Measurements from ENCODE around the gene MBD3L5. TPM values are rescaled to one million over a fixed set of nuclear protein-coding genes. Genes with fewer than 3 reads are reported as not detected.

Gene MBD3L5
- total and polyA plus RNA-seq, 3 experiments from 2014 or later = not detected

DNA sequence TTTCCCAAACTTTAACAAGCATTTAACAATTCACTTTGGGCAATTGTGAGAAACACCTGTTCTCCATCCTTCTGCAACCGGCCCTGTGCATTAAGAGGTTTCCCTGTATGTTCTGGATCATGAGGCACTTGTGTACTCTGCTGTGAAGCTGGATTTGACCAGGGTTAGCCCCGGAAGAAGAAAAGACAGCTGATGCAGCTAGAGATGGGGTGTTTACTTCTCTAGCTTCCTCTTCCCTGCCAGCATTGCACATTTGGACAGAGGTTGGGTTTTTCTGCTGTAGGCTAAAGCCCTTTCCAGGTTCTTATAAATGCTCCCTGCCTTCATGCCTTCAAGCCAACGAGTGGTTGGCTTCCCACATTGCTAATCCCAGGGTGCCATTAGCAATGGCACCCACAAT lies 30.0 kb upstream of the MBD3L5 start:
- POLR2A ChIA-PET = no interaction called here
- CTCF ChIA-PET = interaction anchor here (0.7 kb wide), 1 partner anchor 136 kb away, joined by 3 read pairs; no protein-coding TSS in a partner anchor

DNA sequence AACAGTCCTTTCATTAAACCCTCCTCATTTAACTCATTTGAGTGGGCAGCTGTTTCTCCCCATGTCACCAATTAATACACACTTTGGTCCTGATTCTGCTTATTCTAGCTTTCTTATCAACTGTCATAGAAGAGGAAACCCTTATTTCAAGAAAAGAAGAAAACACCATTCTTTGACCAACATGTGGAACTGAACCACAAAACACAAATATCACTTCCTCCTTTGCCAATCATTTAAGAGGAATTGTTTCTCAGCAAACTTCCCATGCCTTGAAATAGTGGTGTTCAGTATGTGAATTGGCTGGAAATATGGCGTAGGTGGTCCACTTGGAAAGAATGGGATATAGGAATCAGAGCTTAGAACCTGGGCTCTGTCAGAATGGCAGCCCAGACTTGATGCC lies 29.6 kb upstream of the MBD3L5 start:
- Histone ChIP-seq H3K36me3 (ENCODE audit: insufficient read depth, low read length) (no peaks in the 10 kb centered on the region), H3K9me3 (ENCODE audit: low read length) (no peaks in the 10 kb centered on the region), H3K27me3 (ENCODE audit: insufficient read depth, low read length, poor library complexity, severe bottlenecking) (no peaks in the 10 kb centered on the region), H3K27ac (ENCODE audit: low read depth, low read length) (no peak overlapping the region), H3K4me3 (ENCODE audit: low read length) (no peak overlapping the region), H3K4me1 (ENCODE audit: insufficient read depth, low read length) (no peaks in the 10 kb centered on the region)
- no peak for DNase-seq
- Mint-ChIP-seq H3K4me1 (peaks cover 0 to 10% (median 6%) of the 10 kb centered on the region in 3 donors), H3K27ac (no peak overlapping the region), H3K36me3 (no peaks in the 10 kb centered on the region), H3K27me3 (peaks cover 0 to 16% of the 10 kb centered on the region in 2 donors), H3K4me3 (no peak overlapping the region), H3K9me3 (peaks cover 0 to under 1% (median 0%) of the 10 kb centered on the region in 5 donors)
- ChIA-PET CTCF (no interaction called here), POLR2A (no interaction called here)

More for the DNA sequence above, 30.0 kb upstream of the MBD3L5 start:
- no peak overlapping the region for H3K4me3 ChIP-seq (ENCODE audit: low read length)
- Mint-ChIP-seq H3K9me3 (peaks cover 0 to 2% (median 0%) of the 10 kb centered on the region in 5 donors), H3K27ac (no peak overlapping the region), H3K4me3 (no peak overlapping the region), H3K27me3 (peaks cover 0 to 16% of the 10 kb centered on the region in 2 donors), H3K36me3 (no peaks in the 10 kb centered on the region), H3K4me1 (peaks cover 0 to 10% (median 6%) of the 10 kb centered on the region in 3 donors)
- H3K9me3 ChIP-seq (ENCODE audit: low read length) = no peaks in the 10 kb centered on the region
- no peak overlapping the region for H3K27ac ChIP-seq (ENCODE audit: low read depth, low read length)
- H3K4me1 ChIP-seq (ENCODE audit: insufficient read depth, low read length) = no peaks in the 10 kb centered on the region
- H3K36me3 ChIP-seq (ENCODE audit: insufficient read depth, low read length) = no peaks in the 10 kb centered on the region
- DNase-seq = no peak
- no peaks in the 10 kb centered on the region for H3K27me3 ChIP-seq (ENCODE audit: insufficient read depth, low read length, poor library complexity, severe bottlenecking)

DNA sequence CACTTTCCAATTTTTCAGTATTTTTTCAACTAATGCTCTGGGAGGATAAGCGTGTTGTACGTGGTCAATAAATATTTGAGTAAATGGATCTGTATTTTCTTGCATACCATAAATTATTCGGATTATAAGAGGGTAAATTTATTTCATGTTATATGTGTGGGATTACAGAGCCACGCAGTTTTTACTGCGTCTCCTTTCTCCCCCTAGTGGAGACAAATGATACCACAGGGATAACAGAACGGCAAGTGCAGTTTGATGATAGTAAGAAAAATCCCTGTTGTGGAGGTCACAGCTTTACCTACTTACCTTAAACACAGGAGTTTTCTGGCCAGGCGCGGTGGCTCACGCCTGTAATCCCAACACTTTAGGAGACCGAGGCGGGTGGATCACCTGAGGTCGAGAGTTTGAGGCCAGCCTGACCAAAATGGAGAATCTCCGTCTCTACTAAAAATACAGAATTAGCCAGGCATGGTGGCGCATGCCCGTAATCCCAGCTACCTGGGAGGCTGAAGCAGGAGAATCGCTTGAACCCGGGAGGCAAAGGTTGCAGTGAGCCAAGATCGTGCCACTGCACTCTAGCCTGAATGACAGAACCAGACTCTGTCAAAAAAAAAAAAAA lies 26.0 kb upstream of the MBD3L5 start:
- Histone ChIP-seq H3K9me3 (ENCODE audit: low read length) (no peaks in the 10 kb centered on the region), H3K4me1 (ENCODE audit: insufficient read depth, low read length) (peaks cover 16% of the 10 kb centered on the region), H3K27ac (ENCODE audit: low read depth, low read length) (no peak overlapping the region), H3K27me3 (ENCODE audit: insufficient read depth, low read length, poor library complexity, severe bottlenecking) (no peaks in the 10 kb centered on the region), H3K36me3 (ENCODE audit: insufficient read depth, low read length) (no peaks in the 10 kb centered on the region), H3K4me3 (ENCODE audit: low read length) (no peak overlapping the region)
- DNase-seq = peak in 1 of 5 donors; percentile 29
- Mint-ChIP-seq H3K36me3 (no peaks in the 10 kb centered on the region), H3K4me1 (peaks cover 13 to 34% (median 30%) of the 10 kb centered on the region in 3 donors), H3K27ac (no peak overlapping the region), H3K9me3 (no peaks in the 10 kb centered on the region), H3K27me3 (peaks cover 0 to 16% of the 10 kb centered on the region in 2 donors), H3K4me3 (peak overlapping the region in 1 of 7 donors; percentile 37)
- ChIA-PET CTCF (interaction anchor here (0.9 to 2.3 kb wide), 4 partner anchors 41 to 268 kb away, joined by 3 to 5 read pairs (median 3); no protein-coding TSS in a partner anchor), POLR2A (no interaction called here)

DNA sequence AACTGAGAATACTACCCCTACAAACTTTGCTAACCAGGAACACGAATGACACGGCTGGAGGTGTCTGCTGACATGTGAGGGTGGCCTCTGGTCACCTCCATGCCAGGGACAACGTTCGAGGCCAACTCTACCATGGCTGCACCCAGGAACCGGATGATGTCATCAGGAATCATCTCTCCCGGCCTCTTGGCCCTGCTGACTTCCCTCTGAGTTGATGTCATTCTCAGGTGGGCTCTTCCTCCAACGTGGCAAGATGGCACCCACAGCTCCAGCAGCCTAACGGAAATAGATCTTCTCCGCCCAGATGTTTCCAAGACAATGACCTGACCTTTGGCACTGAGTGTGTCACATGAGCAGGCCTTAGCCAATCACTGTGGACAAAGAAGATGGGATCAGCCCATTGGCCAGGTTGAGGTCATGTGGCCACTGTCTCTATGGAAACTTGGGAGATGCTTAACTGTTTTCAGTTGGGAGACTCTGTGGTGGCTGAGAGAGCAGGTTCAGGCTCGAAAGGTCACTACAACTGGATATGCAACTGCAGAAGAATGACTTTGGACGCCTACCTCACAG lies 24.2 kb upstream of the MBD3L5 start:
- Mint-ChIP-seq H3K36me3 (no peaks in the 10 kb centered on the region), H3K4me3 (no peak overlapping the region), H3K4me1 (peaks cover 24 to 48% (median 40%) of the 10 kb centered on the region in 3 donors), H3K27ac (no peak overlapping the region), H3K9me3 (no peaks in the 10 kb centered on the region), H3K27me3 (peaks cover 0 to 8% of the 10 kb centered on the region in 2 donors)
- POLR2A ChIA-PET = no interaction called here
- H3K27ac ChIP-seq (ENCODE audit: low read depth, low read length) = no peak overlapping the region
- H3K4me1 ChIP-seq (ENCODE audit: insufficient read depth, low read length) = peaks cover 22% of the 10 kb centered on the region
- no peaks in the 10 kb centered on the region for H3K36me3 ChIP-seq (ENCODE audit: insufficient read depth, low read length)
- DNase-seq = no peak
- H3K9me3 ChIP-seq (ENCODE audit: low read length) = no peaks in the 10 kb centered on the region
- H3K4me3 ChIP-seq (ENCODE audit: low read length) = no peak overlapping the region
- H3K27me3 ChIP-seq (ENCODE audit: insufficient read depth, low read length, poor library complexity, severe bottlenecking) = no peaks in the 10 kb centered on the region
- CTCF ChIA-PET = interaction anchor here (2.3 kb wide), 1 partner anchor 142 kb away, joined by 5 read pairs; no protein-coding TSS in a partner anchor

DNA sequence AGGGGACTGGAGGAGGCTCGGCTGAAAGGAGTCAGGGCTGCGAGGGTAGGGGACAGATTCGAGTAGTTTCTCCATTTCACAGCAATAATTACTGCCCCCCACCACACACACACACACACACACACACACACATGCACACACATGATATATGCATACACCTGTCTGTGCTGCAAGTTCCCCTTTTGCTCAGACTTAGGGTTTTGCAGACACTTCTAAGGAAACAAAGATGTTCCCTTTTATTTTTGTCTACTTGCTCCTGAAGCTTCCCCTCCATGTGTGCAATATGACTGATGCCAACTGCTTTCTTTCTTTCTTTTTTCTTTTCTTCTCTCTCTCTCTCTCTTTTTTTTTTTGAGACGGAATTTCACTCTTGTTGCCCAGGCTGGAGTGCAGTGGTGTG lies 22.5 kb upstream of the MBD3L5 start:
- ChIA-PET POLR2A (no interaction called here), CTCF (no interaction called here)
- peaks cover 22% of the 10 kb centered on the region for H3K4me1 ChIP-seq (ENCODE audit: insufficient read depth, low read length)
- Mint-ChIP-seq H3K27ac (no peak overlapping the region), H3K36me3 (no peaks in the 10 kb centered on the region), H3K4me1 (peaks cover 26 to 49% (median 46%) of the 10 kb centered on the region in 3 donors), H3K9me3 (no peaks in the 10 kb centered on the region), H3K4me3 (no peak overlapping the region), H3K27me3 (peaks cover 0 to 3% of the 10 kb centered on the region in 2 donors)
- no peaks in the 10 kb centered on the region for H3K36me3 ChIP-seq (ENCODE audit: insufficient read depth, low read length)
- no peak overlapping the region for H3K4me3 ChIP-seq (ENCODE audit: low read length)
- H3K9me3 ChIP-seq (ENCODE audit: low read length) = no peaks in the 10 kb centered on the region
- no peaks in the 10 kb centered on the region for H3K27me3 ChIP-seq (ENCODE audit: insufficient read depth, low read length, poor library complexity, severe bottlenecking)
- no peak for DNase-seq
- no peak overlapping the region for H3K27ac ChIP-seq (ENCODE audit: low read depth, low read length)

DNA sequence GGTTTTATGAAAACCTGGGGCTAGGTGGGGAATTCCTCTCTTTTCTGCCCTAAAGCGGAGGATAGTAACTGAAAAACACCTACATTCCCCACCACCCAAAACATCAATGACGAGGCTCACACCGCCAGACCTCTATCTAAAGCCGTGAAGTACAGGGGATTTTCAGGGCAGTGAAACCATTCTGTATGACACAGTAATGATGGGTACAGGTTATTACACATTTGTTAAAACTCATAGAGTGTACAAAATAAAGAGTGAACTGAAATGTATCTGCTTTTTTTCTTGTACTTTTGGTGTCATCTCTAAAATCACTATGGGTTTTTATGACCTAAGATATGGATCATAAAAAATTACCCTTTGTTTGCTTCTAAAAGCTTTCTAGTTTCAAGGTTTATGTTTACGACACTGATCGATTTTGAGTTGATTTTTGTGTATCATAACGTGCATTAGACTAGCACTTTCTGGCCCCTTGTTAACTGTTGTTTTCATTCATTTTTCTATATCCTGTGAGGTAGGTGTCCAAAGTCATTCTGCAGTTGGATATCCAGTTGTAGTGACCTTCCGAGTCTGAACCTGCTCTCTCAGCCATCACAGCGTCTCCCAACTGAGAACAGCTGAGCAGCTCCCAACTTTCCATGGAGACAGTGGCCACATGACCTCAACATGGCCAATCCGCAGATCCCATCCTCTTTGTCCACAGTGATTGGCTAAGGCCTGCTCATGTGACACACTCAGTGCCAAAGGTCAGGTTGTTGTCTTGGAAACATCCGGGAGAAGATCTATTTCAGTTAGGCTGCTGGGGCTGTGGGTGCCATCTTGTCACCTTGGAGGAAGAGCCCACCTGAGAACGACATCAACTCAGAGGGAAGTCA lies 19.4 kb upstream of the MBD3L5 start:
- ChIA-PET CTCF (no interaction called here), POLR2A (no interaction called here)
- H3K27me3 Mint-ChIP-seq = no peaks in the 10 kb centered on the region
- no peaks in the 10 kb centered on the region for H3K36me3 ChIP-seq (ENCODE audit: insufficient read depth, low read length)
- H3K36me3 Mint-ChIP-seq = no peaks in the 10 kb centered on the region
- no peaks in the 10 kb centered on the region for H3K9me3 Mint-ChIP-seq
- peak overlapping the region in 2 of 8 donors; percentile 29 to 35 for H3K27ac Mint-ChIP-seq
- peak overlapping the region in 1 of 7 donors; percentile 35 for H3K4me3 Mint-ChIP-seq
- peaks cover 33% of the 10 kb centered on the region for H3K4me1 ChIP-seq (ENCODE audit: insufficient read depth, low read length)
- peaks cover 34 to 60% (median 54%) of the 10 kb centered on the region in 3 donors for H3K4me1 Mint-ChIP-seq
- H3K9me3 ChIP-seq (ENCODE audit: low read length) = no peaks in the 10 kb centered on the region
- DNase-seq = no peak
- H3K27ac ChIP-seq (ENCODE audit: low read depth, low read length) = no peak overlapping the region
- no peak overlapping the region for H3K4me3 ChIP-seq (ENCODE audit: low read length)
- no peaks in the 10 kb centered on the region for H3K27me3 ChIP-seq (ENCODE audit: insufficient read depth, low read length, poor library complexity, severe bottlenecking)

DNA sequence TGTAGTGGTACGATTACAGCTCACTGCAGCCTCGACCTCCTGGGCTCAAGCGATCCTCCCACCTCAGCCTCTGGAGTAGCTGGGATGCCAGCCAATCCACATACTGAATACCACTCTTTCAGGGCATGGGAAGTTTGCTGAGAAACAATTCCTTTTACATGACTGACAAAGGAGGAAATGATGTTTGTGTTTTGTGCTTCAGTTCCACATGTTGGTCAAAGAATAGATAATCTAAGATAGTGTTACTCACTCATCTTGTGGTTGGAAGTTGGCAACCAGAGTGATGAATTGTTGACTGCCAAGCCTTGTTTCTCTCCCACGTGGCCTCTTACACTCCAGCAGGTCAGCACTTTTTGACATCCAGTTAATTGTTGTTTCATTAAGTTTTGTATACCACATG lies 16.7 kb upstream of the MBD3L5 start:
- H3K36me3 Mint-ChIP-seq = no peaks in the 10 kb centered on the region
- Histone ChIP-seq H3K36me3 (ENCODE audit: insufficient read depth, low read length) (no peaks in the 10 kb centered on the region), H3K9me3 (ENCODE audit: low read length) (no peaks in the 10 kb centered on the region), H3K4me3 (ENCODE audit: low read length) (no peak overlapping the region), H3K27me3 (ENCODE audit: insufficient read depth, low read length, poor library complexity, severe bottlenecking) (no peaks in the 10 kb centered on the region), H3K4me1 (ENCODE audit: insufficient read depth, low read length) (peaks cover 23% of the 10 kb centered on the region), H3K27ac (ENCODE audit: low read depth, low read length) (no peak overlapping the region)
- DNase-seq = no peak
- H3K9me3 Mint-ChIP-seq = no peaks in the 10 kb centered on the region
- H3K4me1 Mint-ChIP-seq = peaks cover 28 to 42% (median 40%) of the 10 kb centered on the region in 3 donors
- H3K27me3 Mint-ChIP-seq = no peaks in the 10 kb centered on the region
- H3K27ac Mint-ChIP-seq = peak overlapping the region in 5 of 8 donors; percentile 6 to 91 (median 70)
- H3K4me3 Mint-ChIP-seq = peak overlapping the region in 3 of 7 donors; percentile 0 to 21 (median 18)
- ChIA-PET POLR2A (no interaction called here), CTCF (no interaction called here)

DNA sequence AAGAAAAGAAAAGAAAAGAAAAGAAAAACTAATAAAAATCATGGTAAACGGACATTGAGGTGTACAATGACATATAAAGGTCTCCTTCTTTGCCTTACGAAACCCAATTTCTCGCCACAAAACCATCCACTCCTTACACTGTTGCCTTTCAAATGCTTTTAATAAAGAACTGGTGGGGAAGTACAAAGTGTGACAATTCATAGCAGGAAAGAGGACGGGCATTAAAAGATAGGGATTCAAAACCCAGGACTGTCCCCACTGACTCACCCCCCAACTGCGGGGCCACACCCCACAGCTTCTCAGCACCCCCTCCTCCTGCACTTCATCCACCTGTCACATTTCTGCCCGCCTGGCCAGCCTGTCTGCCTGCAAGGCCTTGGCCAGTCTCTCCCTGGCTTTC lies 11.6 kb upstream of the MBD3L5 start:
- H3K36me3 ChIP-seq (ENCODE audit: insufficient read depth, low read length) = no peaks in the 10 kb centered on the region
- Mint-ChIP-seq H3K4me3 (no peak overlapping the region), H3K27ac (no peak overlapping the region), H3K27me3 (no peaks in the 10 kb centered on the region), H3K36me3 (no peaks in the 10 kb centered on the region), H3K4me1 (peaks cover 2 to 9% (median 7%) of the 10 kb centered on the region in 3 donors), H3K9me3 (no peaks in the 10 kb centered on the region)
- no peak for DNase-seq
- no peak overlapping the region for H3K27ac ChIP-seq (ENCODE audit: low read depth, low read length)
- H3K4me3 ChIP-seq (ENCODE audit: low read length) = no peak overlapping the region
- ChIA-PET POLR2A (no interaction called here), CTCF (no interaction called here)
- peaks cover 7% of the 10 kb centered on the region for H3K4me1 ChIP-seq (ENCODE audit: insufficient read depth, low read length)
- no peaks in the 10 kb centered on the region for H3K9me3 ChIP-seq (ENCODE audit: low read length)
- H3K27me3 ChIP-seq (ENCODE audit: insufficient read depth, low read length, poor library complexity, severe bottlenecking) = no peaks in the 10 kb centered on the region

Data from CD8-positive, alpha-beta memory T cell (primary cell).